Sigmoid colon (tissue), 7 donors: ENCODE measurements around the gene NPPC. TPM values are rescaled to one million over a fixed set of nuclear protein-coding genes. Genes with fewer than 3 reads are reported as not detected.

Source experiments
- DNase-seq: peaks from one replicate; pipeline ENCODE4 v3.0.0-alpha.2; 2019
- H3K27ac ChIP-seq, 4 donors: fragments of 200-600 bp; sonication (generic); one replicate each; pipeline ENCODE4 v1.5.1; 2016 to 2019; ENCODE audit warnings: mild to moderate bottlenecking in 1 of 4
- H3K27me3 ChIP-seq, 3 donors: fragments of 200-600 bp; sonication (generic); one replicate each; pipeline ENCODE4 v1.5.1; 2019; ENCODE audit warnings: mild to moderate bottlenecking in 1 of 3
- H3K36me3 ChIP-seq, 4 donors: fragments of 200-600 bp; sonication (generic); one replicate each; pipeline ENCODE4 v1.5.1; 2016 to 2019
- H3K4me1 ChIP-seq, 4 donors: fragments of 200-600 bp; sonication (generic); one replicate each; pipeline ENCODE4 v1.5.1; 2017 to 2019
- H3K4me3 ChIP-seq, 4 donors: fragments of 200-600 bp; sonication (generic); one replicate each; pipeline ENCODE4 v1.5.1; 2017 to 2019; ENCODE audit warnings: mild to moderate bottlenecking in 2 of 4, moderate library complexity in 1 of 4
- H3K9me3 ChIP-seq, 4 donors: fragments of 200-600 bp in 3 of 4; sonication (generic) in 3 of 4; one replicate each; pipeline versions ENCODE4 v1.5.1 to v1.6.1; 2013 to 2019
- EP300 ChIP-seq, 4 donors: sonication (generic); formaldehyde crosslinking; IDR thresholded peaks; one replicate each; pipeline ENCODE4 v1.6.1; 2017; ENCODE audit warnings: antibody characterized with exemption in 4 of 4
- POLR2A ChIP-seq, 2 donors: fragments of 450-650 bp; IDR thresholded peaks; one replicate each; pipeline ENCODE4 v1.6.1; 2016; ENCODE audit warnings: antibody characterized with exemption in 2 of 2, mild to moderate bottlenecking in 2 of 2, moderate library complexity in 2 of 2
- POLR2AphosphoS5 ChIP-seq, 4 donors: sonication (generic); formaldehyde crosslinking; IDR thresholded peaks; one replicate each; pipeline ENCODE4 v1.6.1; 2017; ENCODE audit warnings: antibody characterized with exemption in 4 of 4
- WGBS, 2 donors: extraction: QIAGEN DNeasy Blood & Tissue Kit; methylation state at CpG; one replicate each; pipeline ENCODE4 v1.1.7; 2013; 5-methylcytosine and 5-hydroxymethylcytosine counted together
- intact Hi-C: fragments of 100-400 bp; cut with DNase I; formaldehyde crosslinking; loops from one replicate; pipeline ENCODE4 v1.15.1; 2023
- polyA plus RNA-seq, 3 donors: library from polyadenylated mRNA; stranded (reverse); fragments of 200-250 nt; gene quantifications; one replicate each; pipeline ENCODE4 v1.2.3, GENCODE V29; 2013
- total RNA-seq, 4 donors: library from RNA; depleted of rRNA; stranded (reverse); fragments of >200 nt; gene quantifications; one replicate each; pipeline ENCODE4 v1.1.0, GENCODE V29; 2016
- TF ChIP-seq, protein P1 (sequence below), 4 experiments: fragments of 450-650 bp in 3 of 4; fragments of 200-600 bp in 1 of 4; IDR thresholded peaks; one replicate each; pipeline ENCODE4 v1.5.1; 2016 to 2019; ENCODE audit warnings: antibody characterized with exemption in 4 of 4, mild to moderate bottlenecking in 3 of 4, moderate library complexity in 2 of 4
- donor health status: healthy with polysubstance abuse.
- donor health status: Bipolar disorder and iron deficiency.
- donor health status: healthy.

The NPPC gene
- total and polyA plus RNA-seq, 7 donors: 0.60 to 5.6 (median 2.4) TPM; not detected in 3

DNA sequence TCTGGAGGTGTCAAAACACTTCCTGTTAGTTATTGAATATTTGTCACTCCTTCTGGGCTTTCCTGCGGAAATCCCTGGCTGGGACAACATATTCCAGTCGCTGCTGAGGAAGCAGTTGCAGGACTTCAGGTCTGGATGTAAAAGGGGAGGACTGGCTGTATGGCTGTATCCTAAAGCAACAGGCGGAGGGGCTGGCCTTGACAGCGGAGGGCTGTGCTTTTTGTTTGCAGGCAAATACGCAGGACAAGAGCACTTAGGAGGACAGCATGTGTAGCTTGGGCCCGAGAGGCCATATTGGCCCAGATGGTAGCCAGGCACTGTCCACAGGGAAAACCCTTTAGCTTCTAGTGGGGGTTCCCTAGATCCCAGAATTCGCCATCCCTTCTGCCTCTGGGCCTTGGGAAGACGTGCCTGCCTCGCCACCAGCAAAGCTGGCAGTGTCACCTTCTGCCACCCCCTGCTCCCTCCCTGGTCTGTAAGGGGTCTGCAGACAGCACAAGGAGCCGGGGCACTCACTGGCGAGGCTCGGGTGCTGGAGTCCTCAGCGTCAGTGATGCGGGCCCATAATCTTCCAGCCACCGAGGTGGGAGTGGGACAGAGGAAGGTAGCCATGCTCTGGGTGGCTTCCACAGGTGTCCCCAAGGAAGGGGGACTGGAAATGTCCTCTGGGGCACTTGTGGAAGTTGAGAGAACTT lies 6.7 kb downstream of the NPPC start:
- peaks cover 0 to 34% (median 2%) of the 10 kb centered on the region in 3 donors for H3K27me3 ChIP-seq
- H3K4me1 ChIP-seq: no peaks in the 10 kb centered on the region
- TF ChIP-seq POLR2AphosphoS5 (IDR thresholded peaks at IDR 0.05): no peak
- no peak for TF ChIP-seq EP300 (IDR thresholded peaks at IDR 0.05)
- TF ChIP-seq POLR2A (IDR thresholded peaks at IDR 0.05): no peak
- TF ChIP-seq, protein P1, sequence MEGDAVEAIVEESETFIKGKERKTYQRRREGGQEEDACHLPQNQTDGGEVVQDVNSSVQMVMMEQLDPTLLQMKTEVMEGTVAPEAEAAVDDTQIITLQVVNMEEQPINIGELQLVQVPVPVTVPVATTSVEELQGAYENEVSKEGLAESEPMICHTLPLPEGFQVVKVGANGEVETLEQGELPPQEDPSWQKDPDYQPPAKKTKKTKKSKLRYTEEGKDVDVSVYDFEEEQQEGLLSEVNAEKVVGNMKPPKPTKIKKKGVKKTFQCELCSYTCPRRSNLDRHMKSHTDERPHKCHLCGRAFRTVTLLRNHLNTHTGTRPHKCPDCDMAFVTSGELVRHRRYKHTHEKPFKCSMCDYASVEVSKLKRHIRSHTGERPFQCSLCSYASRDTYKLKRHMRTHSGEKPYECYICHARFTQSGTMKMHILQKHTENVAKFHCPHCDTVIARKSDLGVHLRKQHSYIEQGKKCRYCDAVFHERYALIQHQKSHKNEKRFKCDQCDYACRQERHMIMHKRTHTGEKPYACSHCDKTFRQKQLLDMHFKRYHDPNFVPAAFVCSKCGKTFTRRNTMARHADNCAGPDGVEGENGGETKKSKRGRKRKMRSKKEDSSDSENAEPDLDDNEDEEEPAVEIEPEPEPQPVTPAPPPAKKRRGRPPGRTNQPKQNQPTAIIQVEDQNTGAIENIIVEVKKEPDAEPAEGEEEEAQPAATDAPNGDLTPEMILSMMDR (IDR thresholded peaks at IDR 0.05): no peak
- no peaks in the 10 kb centered on the region for H3K36me3 ChIP-seq
- intact Hi-C loops: loop anchor here (5.0 kb wide), 1 partner anchor 523 kb away; no protein-coding TSS in a partner anchor
- H3K4me3 ChIP-seq: no peak overlapping the region
- H3K27ac ChIP-seq: no peak overlapping the region
- no peak for DNase-seq
- no peaks in the 10 kb centered on the region for H3K9me3 ChIP-seq
- 93% methylated on average over 15 of the region's 15 CpGs for WGBS, 2 donors

DNA sequence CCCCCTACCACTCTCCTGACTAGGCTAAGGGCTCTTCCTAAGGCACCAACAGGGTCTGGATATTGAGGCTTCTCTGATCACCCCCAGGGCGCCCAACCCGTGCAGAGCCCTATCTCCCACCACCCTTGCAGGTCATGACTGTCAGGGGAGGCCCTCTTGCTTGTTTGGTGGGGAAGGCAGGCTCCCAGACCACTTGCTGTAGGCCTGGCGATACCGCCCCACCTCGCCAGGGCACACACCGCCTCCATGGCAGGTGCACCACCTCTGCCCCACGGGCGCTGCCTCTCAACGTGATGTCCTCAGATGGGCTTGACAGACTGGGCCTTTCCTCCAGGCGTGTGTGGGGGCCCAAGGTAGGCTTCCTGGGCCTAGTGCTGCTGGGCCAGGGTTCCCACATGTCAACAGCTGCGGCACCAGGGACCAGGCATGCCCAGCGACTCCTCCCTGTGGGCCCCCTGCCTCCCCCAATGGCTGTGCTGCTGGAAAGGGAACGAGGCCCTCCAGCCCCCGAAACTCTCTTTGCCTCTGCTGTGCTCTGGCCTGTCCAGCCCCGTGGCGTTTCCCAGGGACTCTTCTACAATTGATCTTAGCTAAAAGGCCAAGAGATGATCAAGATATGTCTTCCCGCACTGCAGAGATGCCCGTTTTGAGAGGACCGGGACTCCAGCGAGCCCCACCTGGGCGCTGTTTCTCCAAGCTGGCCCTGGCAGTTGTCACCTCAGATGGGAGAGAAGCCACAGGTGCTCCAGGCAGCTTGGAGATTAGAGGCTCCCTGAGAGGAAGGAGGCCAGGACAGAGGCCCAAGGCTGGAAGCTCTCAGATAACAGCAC lies 7.5 kb downstream of the NPPC start:
- no peak overlapping the region for H3K27ac ChIP-seq
- 94% methylated on average over 21 of the region's 21 CpGs for WGBS, 2 donors
- no peak for DNase-seq
- no peaks in the 10 kb centered on the region for H3K9me3 ChIP-seq
- H3K4me3 ChIP-seq: no peak overlapping the region
- H3K27me3 ChIP-seq: peaks cover 0 to 27% (median 0%) of the 10 kb centered on the region in 3 donors
- H3K36me3 ChIP-seq: no peaks in the 10 kb centered on the region
- H3K4me1 ChIP-seq: no peaks in the 10 kb centered on the region
- intact Hi-C loops: no loop called here
- TF ChIP-seq, protein P1 (IDR thresholded peaks at IDR 0.05): no peak
- TF ChIP-seq POLR2A (IDR thresholded peaks at IDR 0.05) (no peak), POLR2AphosphoS5 (IDR thresholded peaks at IDR 0.05) (no peak)

GRCh38 chr2:231917280-231918066 lies 8.7 kb downstream of the NPPC start:
- H3K9me3 ChIP-seq: no peaks in the 10 kb centered on the region
- H3K27me3 ChIP-seq: peaks cover 0 to 14% (median 0%) of the 10 kb centered on the region in 3 donors
- H3K4me1 ChIP-seq: no peaks in the 10 kb centered on the region
- 36 to 62% methylated on average over 10 of the region's 10 CpGs for WGBS, 2 donors
- DNase-seq: peak; percentile 55
- H3K4me3 ChIP-seq: no peak overlapping the region
- no peaks in the 10 kb centered on the region for H3K36me3 ChIP-seq
- TF ChIP-seq, protein P1 (IDR thresholded peaks at IDR 0.05): no peak
- no peak for TF ChIP-seq EP300 (IDR thresholded peaks at IDR 0.05)
- no peak for TF ChIP-seq POLR2A (IDR thresholded peaks at IDR 0.05)
- TF ChIP-seq POLR2AphosphoS5 (IDR thresholded peaks at IDR 0.05): no peak
- no peak overlapping the region for H3K27ac ChIP-seq
- intact Hi-C loops: no loop called here

DNA sequence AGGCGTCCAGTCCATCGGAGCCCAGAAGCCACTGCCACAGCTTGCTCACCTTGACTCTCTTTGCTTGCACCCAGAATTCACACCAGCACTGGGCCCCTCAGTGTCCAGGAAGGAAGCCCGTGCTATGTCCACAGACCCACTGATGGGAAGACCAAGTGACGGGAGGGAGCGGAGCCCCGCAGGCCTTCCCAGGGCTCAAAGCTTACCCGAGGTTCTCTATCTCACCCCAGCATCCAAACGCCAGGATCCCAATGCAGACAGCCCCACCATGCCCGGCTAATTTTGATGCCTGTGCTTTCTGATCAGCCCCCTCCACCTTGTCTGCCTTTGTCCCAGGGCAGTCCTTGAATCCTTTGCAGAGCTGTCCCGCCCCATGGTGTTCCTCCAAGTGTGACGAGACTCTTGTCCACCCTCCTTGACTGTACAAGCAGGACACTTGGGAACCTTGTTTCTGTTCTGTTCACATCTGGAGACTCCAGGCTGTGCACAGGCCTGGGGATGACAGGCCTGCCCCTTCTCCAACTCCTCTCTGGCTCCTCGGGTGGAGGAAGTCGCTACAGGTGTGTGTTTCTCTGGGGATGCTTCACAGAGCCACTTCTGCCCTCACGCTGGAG lies 12.0 kb downstream of the NPPC start:
- WGBS, 2 donors: 91 to 92% methylated on average over 14 of the region's 14 CpGs
- H3K36me3 ChIP-seq: no peaks in the 10 kb centered on the region
- H3K4me1 ChIP-seq: no peaks in the 10 kb centered on the region
- no peak overlapping the region for H3K4me3 ChIP-seq
- peak; percentile 27 for DNase-seq
- H3K9me3 ChIP-seq: no peaks in the 10 kb centered on the region
- TF ChIP-seq POLR2A (IDR thresholded peaks at IDR 0.05) (no peak), EP300 (IDR thresholded peaks at IDR 0.05) (no peak), POLR2AphosphoS5 (IDR thresholded peaks at IDR 0.05) (no peak)
- TF ChIP-seq, protein P1 (IDR thresholded peaks at IDR 0.05): no peak
- intact Hi-C loops: no loop called here
- H3K27ac ChIP-seq: no peak overlapping the region
- no peaks in the 10 kb centered on the region for H3K27me3 ChIP-seq
